Kidney tubule cell (primary cell): ENCODE results near the gene CREB3.
A peak's percentile ranks its signal among the peaks of the same experiment; 100 is the strongest.

ENCODE experiments used
- DNase-seq: peaks from one replicate; pipeline ENCODE4 v3.0.0-alpha.2; 2018; ENCODE audit warnings: low spot score

CREB3 gene

GRCh38 chr9:35732185-35732799 lies at the start of gene CREB3, which contains the start of gene TLN1:
Gene CREB3 (plus strand): TSS chr9:35732666. CDS start chr9:35732773, 107 bp downstream.
Gene TLN1 (minus strand): TSS chr9:35732195. CDS start chr9:35725694, 6,501 bp downstream.
- DNase-seq: peak; percentile 100

GRCh38 chr9:35683323-35683722 lies 49.1 kb upstream of the CREB3 start:
- no peak for DNase-seq

GRCh38 chr9:35684921-35685320 lies 47.5 kb upstream of the CREB3 start:
- no peak for DNase-seq

- DNase-seq: no peak
Observed at GRCh38 chr9:35685506-35685905, 47.0 kb upstream of the CREB3 start.

GRCh38 chr9:35686222-35687203 lies 46.0 kb upstream of the CREB3 start:
- DNase-seq: no peak

- DNase-seq: no peak
Observed at GRCh38 chr9:35687306-35687705, 45.2 kb upstream of the CREB3 start.

GRCh38 chr9:35687972-35688557 lies 44.4 kb upstream of the CREB3 start:
- DNase-seq: no peak

GRCh38 chr9:35688558-35689541 lies 43.6 kb upstream of the CREB3 start:
- peak; percentile 78 for DNase-seq

- DNase-seq: no peak
Observed at GRCh38 chr9:35689542-35690293, 42.7 kb upstream of the CREB3 start, which contains the start of gene TPM2. Gene TPM2 (minus strand): TSS chr9:35689925. CDS start chr9:35689817, 108 bp downstream.

- DNase-seq: no peak
Observed at GRCh38 chr9:35690294-35690613, 42.2 kb upstream of the CREB3 start.

GRCh38 chr9:35690614-35691333 lies 41.7 kb upstream of the CREB3 start:
- peak; percentile 56 for DNase-seq

- no peak for DNase-seq
Observed at GRCh38 chr9:35691334-35691650, 41.2 kb upstream of the CREB3 start.

- no peak for DNase-seq
Observed at GRCh38 chr9:35691757-35692301, 40.6 kb upstream of the CREB3 start.

GRCh38 chr9:35695943-35696401 lies 36.5 kb upstream of the CREB3 start:
- no peak for DNase-seq

GRCh38 chr9:35696520-35697215 lies 35.8 kb upstream of the CREB3 start:
- DNase-seq: peak; percentile 62

GRCh38 chr9:35697486-35697885 lies 35.0 kb upstream of the CREB3 start:
- no peak for DNase-seq

- DNase-seq: no peak
Observed at GRCh38 chr9:35698231-35698630, 34.2 kb upstream of the CREB3 start.

- DNase-seq: no peak
Observed at GRCh38 chr9:35700031-35700430, 32.4 kb upstream of the CREB3 start.

- DNase-seq: no peak
Observed at GRCh38 chr9:35700942-35701341, 31.5 kb upstream of the CREB3 start.
